ENCODE results near the gene JMJD8. TPM values are rescaled to one million over a fixed set of nuclear protein-coding genes. Genes with fewer than 3 reads are reported as not detected.

The JMJD8 gene
- total RNA-seq, 1 experiment from 2014 or later: 121 TPM

GRCh38 chr16:703406-703805 lies 19.3 kb upstream of the JMJD8 start (continued):
- TF ChIP-seq TCF7L2 (IDR thresholded peaks at IDR 0.05; ENCODE audit: borderline replicate concordance, extremely low read depth, insufficient read depth, insufficient read length) (no peak), FOSL1 (IDR thresholded peaks at IDR 0.05; ENCODE audit: low read depth) (no peak), EZH2 (IDR thresholded peaks at IDR 0.05) (no peak), CBX3 (IDR thresholded peaks at IDR 0.05; ENCODE audit: low read depth) (no peak), MAX (IDR thresholded peaks at IDR 0.05) (no peak)

- Histone ChIP-seq H3K36me3 (ENCODE audit: control insufficient read depth in 1 of 2, insufficient read depth in 2 of 2, low read length in 2 of 2) (no peaks in the 10 kb centered on the region; a peak in 2 of 4 replicates), H3K4me1 (ENCODE audit: control insufficient read depth in 1 of 2, insufficient read depth in 2 of 2, low read length in 2 of 2) (peaks cover 0 to 21% of the 10 kb centered on the region in 2 experiments; a peak in 3 of 4 replicates), H3K4me2 (ENCODE audit: low read length) (no peak overlapping the region), H3K27ac (ENCODE audit: low read depth, low read length) (no peak overlapping the region), H3K79me2 (ENCODE audit: insufficient read depth, low read length) (peaks cover 38% of the 10 kb centered on the region), H4K20me1 (ENCODE audit: insufficient read depth) (no peaks in the 10 kb centered on the region), H3K27me3 (ENCODE audit: insufficient read depth, low read length) (no peaks in the 10 kb centered on the region), H3K4me3 (replicated peaks in 1 of 2; ENCODE audit: low read depth in 1 of 2, low read length in 2 of 2) (no peak overlapping the region), H3K9me3 (ENCODE audit: control insufficient read depth in 1 of 2, insufficient read depth in 1 of 2, low read depth in 1 of 2, low read length in 2 of 2) (no peaks in the 10 kb centered on the region), H2AFZ (ENCODE audit: low read depth, low read length, poor library complexity, severe bottlenecking) (no peak overlapping the region), H3K9ac (ENCODE audit: low read length) (no peak overlapping the region), H3K9me2 (ENCODE audit: insufficient read depth) (no peaks in the 10 kb centered on the region)
- no TSS peak for BruUV-seq (replicated peaks)
- ChIA-PET RAD21 (ENCODE audit: low non-redundant PET in 1 of 2, low total read pairs in 2 of 2, uncharacterized antibody in 2 of 2, unreplicated experiment in 2 of 2) (no interaction called here), CTCF (no interaction called here), POLR2A (no interaction called here)
- intact Hi-C loops (cut with micrococcal nuclease): no loop called here
- DNase-seq (ENCODE audit: low read depth, low spot score) (no peak), ATAC-seq (no peak)
- TF ChIP-seq ZNF274 (IDR thresholded peaks at IDR 0.05; ENCODE audit: low read depth, low read length) (no peak), SIN3A (IDR thresholded peaks at IDR 0.05; ENCODE audit: low read depth) (no peak), POLR2AphosphoS5 (IDR thresholded peaks at IDR 0.05; ENCODE audit: low read depth, low read length) (no peak), EGR1 (IDR thresholded peaks at IDR 0.05; ENCODE audit: low read depth) (no peak), JUND (IDR thresholded peaks at IDR 0.05) (no peak), CBX3 (IDR thresholded peaks at IDR 0.05; ENCODE audit: low read depth) (no peak), CTCF (IDR thresholded peaks at IDR 0.05 in 2 of 3, conservative IDR thresholded peaks at IDR 0.05 in 1 of 3; ENCODE audit: borderline replicate concordance in 1 of 3, insufficient read depth in 1 of 3, low read depth in 2 of 3, low read length in 2 of 3) (no peak), RAD21 (IDR thresholded peaks at IDR 0.05; ENCODE audit: low read depth) (no peak), ZBTB33 (IDR thresholded peaks at IDR 0.05; ENCODE audit: extremely low read depth, insufficient replicate concordance, low read length) (no peak), CEBPB (IDR thresholded peaks at IDR 0.05; ENCODE audit: low read depth) (no peak), SP1 (IDR thresholded peaks at IDR 0.05; ENCODE audit: low read depth) (no peak)
Observed at GRCh38 chr16:702341-702740, 18.2 kb upstream of the JMJD8 start.

All from HCT116 (cell line).